K562 (cell line): ENCODE measurements around the gene CPTP. TPM values are rescaled to one million over a fixed set of nuclear protein-coding genes. Genes with fewer than 3 reads are reported as not detected.
A peak's percentile ranks its signal among the peaks of the same experiment; 100 is the strongest.

Experiments used
- ARID1B ChIP-seq: fragments of 450-650 bp; IDR thresholded peaks from 2 replicates; pipeline ENCODE4 v1.6.1; 2016; ENCODE audit warnings: antibody characterized with exemption, mild to moderate bottlenecking, inconsistent platforms
- ARID3B ChIP-seq: fragments of 250-450 bp; sonication (Bioruptor Pico); IDR thresholded peaks from 2 replicates; pipeline ENCODE4 v1.4.0; 2020; ENCODE audit warnings: borderline replicate concordance
- COPS2 ChIP-seq: fragments of 450-650 bp; conservative IDR thresholded peaks from 2 replicates; pipeline ENCODE4 v1.6.1; 2016; ENCODE audit warnings: mild to moderate bottlenecking, moderate library complexity
- FOXK1 ChIP-seq: sonication (generic); formaldehyde crosslinking; IDR thresholded peaks from 2 replicates; pipeline ENCODE4 v1.8.0; 2022; ENCODE audit warnings: missing genetic modification reagents, mild to moderate bottlenecking, borderline replicate concordance
- FOXP4 ChIP-seq: sonication (generic); formaldehyde crosslinking; IDR thresholded peaks from 2 replicates; pipeline ENCODE4 v1.8.0; 2022; ENCODE audit warnings: mild to moderate bottlenecking, missing genetic modification reagents, borderline replicate concordance
- HSF4 ChIP-seq: fragments of 250-450 bp; sonication (Bioruptor Pico); IDR thresholded peaks from 2 replicates; pipeline ENCODE4 v2.1.2; 2022; ENCODE audit warnings: mild to moderate bottlenecking, moderate library complexity, borderline replicate concordance
- KAT7 ChIP-seq: sonication (generic); formaldehyde crosslinking; IDR thresholded peaks from 2 replicates; pipeline ENCODE4 v1.8.0; 2022; ENCODE audit warnings: missing genetic modification reagents, mild to moderate bottlenecking, borderline replicate concordance
- MXI1 ChIP-seq: IDR thresholded peaks from 2 replicates; pipeline ENCODE4 v1.6.1; 2011; ENCODE audit warnings: low read depth, mild to moderate bottlenecking, improper control_type of control experiment, low read length
- POLR2AphosphoS5 ChIP-seq: IDR thresholded peaks from 2 replicates; pipeline ENCODE4 v1.6.1; 2011; ENCODE audit warnings: mild to moderate bottlenecking, low read depth, low read length, moderate library complexity; ENCODE audit not compliant: control insufficient read depth, insufficient read depth
- SMAD4 ChIP-seq: fragments of 250-450 bp; sonication (Bioruptor Pico); conservative IDR thresholded peaks from 2 replicates; pipeline ENCODE4 v1.8.0; 2021; ENCODE audit warnings: inconsistent platforms, mild to moderate bottlenecking, moderate library complexity
- SUPT5H ChIP-seq: fragments of 450-650 bp; IDR thresholded peaks from 2 replicates; pipeline ENCODE4 v1.6.1; 2016
- TGIF2 ChIP-seq: sonication (generic); formaldehyde crosslinking; IDR thresholded peaks from 2 replicates; pipeline ENCODE4 v1.8.1; 2022; ENCODE audit warnings: mild to moderate bottlenecking, missing genetic modification reagents, moderate library complexity
- ZFPM2 ChIP-seq: fragments of 250-450 bp; sonication (Bioruptor Pico); IDR thresholded peaks from 2 replicates; pipeline ENCODE4 v1.5.1; 2022; ENCODE audit warnings: mild to moderate bottlenecking
- ZKSCAN3 ChIP-seq: fragments of 250-450 bp; sonication (Bioruptor Pico); IDR thresholded peaks from 2 replicates; pipeline ENCODE4 v1.4.0; 2020
- ZNF717 ChIP-seq: fragments of 250-450 bp; sonication (Bioruptor Pico); IDR thresholded peaks from 2 replicates; pipeline ENCODE4 v1.5.0; 2021
- ZNF79 ChIP-seq: fragments of 250-450 bp; sonication (Bioruptor Pico); IDR thresholded peaks from 2 replicates; pipeline ENCODE4 v1.4.0; 2020; ENCODE audit warnings: low read depth, mild to moderate bottlenecking, moderate library complexity
- polyA plus RNA-seq, 8 experiments: library from polyadenylated mRNA; depleted of rRNA in 4 of 8; stranded (reverse) in 5 of 8; unstranded in 3 of 8; fragments of >200 nt; fragmentation: Nextera tagmentation in 2 of 8; fragmentation: Illumina TruSeq in 1 of 8; extraction: Ambion mirVana in 2 of 8; extraction: Trizol in 1 of 8; gene quantifications; 2 replicates each; pipeline versions ENCODE4 v1.2.1 to v1.2.3, GENCODE V29; 2011 to 2014; ENCODE audit warnings: inconsistent platforms in 1 of 8, missing spikeins in 1 of 8
- total RNA-seq, 7 experiments: library from RNA; depleted of rRNA in 6 of 7; stranded (reverse); fragments of >200 nt in 6 of 7; fragmentation: Illumina TruSeq in 2 of 7; extraction: Trizol in 2 of 7; gene quantifications; 2 replicates each; pipeline versions ENCODE4 v1.2.1 to v1.2.3, GENCODE V29; 2011 to 2021; ENCODE audit warnings: low replicate concordance in 1 of 7

The CPTP gene
- total and polyA plus RNA-seq, 9 of the 15 experiments (the other 6 are each of a cell fraction or from before 2014, with no cell fraction given), result 0.11 to 25.8 (median 3.5) TPM

GRCh38 chr1:1307923-1308755, 16.5 kb upstream of the CPTP start, which contains the start of the genes ACAP3 and PUSL1 (continued):
- TF ChIP-seq FOXK1 (CRISPR knock-in tag), result no peak
- TF ChIP-seq ZNF79 (CRISPR knock-in tag), result no peak
- no peak; the same call in 1 of the 2 replicates for TF ChIP-seq KAT7 (CRISPR knock-in tag)
- TF ChIP-seq HSF4 (CRISPR knock-in tag), result no peak
- no peak for TF ChIP-seq ARID3B (CRISPR knock-in tag)
- peak; percentile 99 for TF ChIP-seq TGIF2 (CRISPR knock-in tag)
- TF ChIP-seq ZNF717 (CRISPR knock-in tag), result no peak
- peak; percentile 58 for TF ChIP-seq POLR2AphosphoS5
- no peak; the same call in 1 of the 2 replicates for TF ChIP-seq FOXP4 (CRISPR knock-in tag)
- no peak for TF ChIP-seq COPS2
- TF ChIP-seq ARID1B, result no peak; the same call in 1 of the 2 replicates
- peak; percentile 94 for TF ChIP-seq SMAD4 (CRISPR knock-in tag)
- no peak for TF ChIP-seq ZKSCAN3 (CRISPR knock-in tag)
- TF ChIP-seq ZFPM2 (CRISPR knock-in tag), result no peak
- TF ChIP-seq MXI1, result peak; percentile 81
- TF ChIP-seq SUPT5H, result peak; percentile 30; the same call in 1 of the 2 replicates
